Adrenal gland (tissue), 5 donors: ENCODE results near the gene KLHL14.

Experiments used
- POLR2A ChIP-seq, 2 donors: fragments of 450-650 bp; IDR thresholded peaks; one replicate each; pipeline ENCODE4 v1.6.1; 2017; ENCODE audit warnings: antibody characterized with exemption in 2 of 2, mild to moderate bottlenecking in 2 of 2, moderate library complexity in 1 of 2
- TF ChIP-seq, protein P1 (sequence below), 6 experiments: fragments of 450-650 bp in 4 of 6; fragments of 200-600 bp in 2 of 6; sonication (generic) in 1 of 6; IDR thresholded peaks; 1 replicate in 5 of 6; 2 replicates in 1 of 6; pipeline versions ENCODE4 v1.5.1 to v1.8.0; 2016 to 2021; ENCODE audit warnings: antibody characterized with exemption in 6 of 6, mild to moderate bottlenecking in 2 of 6, moderate library complexity in 1 of 6
- donor health status: DM: no; HTN: no; CAD: no.

DNA sequence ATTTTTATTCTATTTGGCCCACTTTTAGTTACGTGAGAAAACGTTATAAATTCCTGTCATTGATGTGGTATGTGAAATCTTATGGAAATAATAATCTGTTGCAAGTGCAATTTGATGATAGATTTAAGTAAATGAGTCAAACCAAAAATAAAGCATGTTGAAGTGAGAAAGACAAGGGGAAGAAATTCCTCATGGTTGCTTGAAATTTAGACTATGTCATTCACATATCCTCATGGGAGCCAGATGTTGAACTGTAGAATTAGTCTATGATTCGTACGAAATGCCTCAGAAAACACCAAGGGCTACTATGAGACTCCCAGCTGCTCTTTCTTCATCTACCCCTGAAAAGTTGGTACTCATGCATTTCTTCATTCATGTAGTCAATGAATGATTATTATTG, 55.7 kb downstream of the KLHL14 start:
- TF ChIP-seq, protein P1, sequence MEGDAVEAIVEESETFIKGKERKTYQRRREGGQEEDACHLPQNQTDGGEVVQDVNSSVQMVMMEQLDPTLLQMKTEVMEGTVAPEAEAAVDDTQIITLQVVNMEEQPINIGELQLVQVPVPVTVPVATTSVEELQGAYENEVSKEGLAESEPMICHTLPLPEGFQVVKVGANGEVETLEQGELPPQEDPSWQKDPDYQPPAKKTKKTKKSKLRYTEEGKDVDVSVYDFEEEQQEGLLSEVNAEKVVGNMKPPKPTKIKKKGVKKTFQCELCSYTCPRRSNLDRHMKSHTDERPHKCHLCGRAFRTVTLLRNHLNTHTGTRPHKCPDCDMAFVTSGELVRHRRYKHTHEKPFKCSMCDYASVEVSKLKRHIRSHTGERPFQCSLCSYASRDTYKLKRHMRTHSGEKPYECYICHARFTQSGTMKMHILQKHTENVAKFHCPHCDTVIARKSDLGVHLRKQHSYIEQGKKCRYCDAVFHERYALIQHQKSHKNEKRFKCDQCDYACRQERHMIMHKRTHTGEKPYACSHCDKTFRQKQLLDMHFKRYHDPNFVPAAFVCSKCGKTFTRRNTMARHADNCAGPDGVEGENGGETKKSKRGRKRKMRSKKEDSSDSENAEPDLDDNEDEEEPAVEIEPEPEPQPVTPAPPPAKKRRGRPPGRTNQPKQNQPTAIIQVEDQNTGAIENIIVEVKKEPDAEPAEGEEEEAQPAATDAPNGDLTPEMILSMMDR (IDR thresholded peaks at IDR 0.05): no peak
- TF ChIP-seq POLR2A (IDR thresholded peaks at IDR 0.05): no peak
